SKM-1 treated with dmso at 0.1 percent for 144 hours (cell line): Measurements from ENCODE around the gene INTS15.

Experiments used
- DNase-seq: peaks from one replicate; lab custom pipeline; 2025; ENCODE audit not compliant: unreplicated experiment; lab: John Stamatoyannopoulos, UW

INTS15 gene

DNA sequence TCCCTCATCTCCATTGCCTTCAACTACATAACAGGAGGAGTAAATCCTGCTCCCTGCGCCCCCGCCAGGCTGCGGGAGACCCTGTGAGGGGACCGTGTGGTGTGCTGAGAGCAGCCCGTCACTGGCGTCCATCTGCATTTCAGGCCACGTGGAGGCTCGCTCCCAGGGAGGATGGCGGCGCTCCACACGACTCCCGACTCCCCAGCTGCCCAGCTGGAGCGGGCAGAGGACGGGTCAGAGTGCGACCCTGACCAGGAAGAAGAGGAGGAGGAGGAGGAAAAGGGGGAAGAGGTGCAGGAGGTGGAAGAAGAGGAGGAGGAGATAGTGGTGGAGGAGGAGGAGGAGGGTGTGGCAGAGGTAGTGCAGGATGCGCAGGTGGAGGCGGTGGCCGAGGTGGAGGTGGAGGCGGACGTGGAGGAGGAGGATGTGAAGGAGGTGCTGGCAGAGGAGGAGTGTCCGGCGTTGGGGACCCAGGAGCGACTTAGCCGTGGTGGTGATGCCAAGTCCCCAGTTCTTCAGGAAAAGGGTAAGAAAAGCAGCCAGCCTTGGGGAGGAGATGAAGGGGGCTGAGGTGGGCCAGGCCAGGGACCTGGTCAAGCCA lies 52.5 kb downstream of the INTS15 start:
- DNase-seq = no peak

DNA sequence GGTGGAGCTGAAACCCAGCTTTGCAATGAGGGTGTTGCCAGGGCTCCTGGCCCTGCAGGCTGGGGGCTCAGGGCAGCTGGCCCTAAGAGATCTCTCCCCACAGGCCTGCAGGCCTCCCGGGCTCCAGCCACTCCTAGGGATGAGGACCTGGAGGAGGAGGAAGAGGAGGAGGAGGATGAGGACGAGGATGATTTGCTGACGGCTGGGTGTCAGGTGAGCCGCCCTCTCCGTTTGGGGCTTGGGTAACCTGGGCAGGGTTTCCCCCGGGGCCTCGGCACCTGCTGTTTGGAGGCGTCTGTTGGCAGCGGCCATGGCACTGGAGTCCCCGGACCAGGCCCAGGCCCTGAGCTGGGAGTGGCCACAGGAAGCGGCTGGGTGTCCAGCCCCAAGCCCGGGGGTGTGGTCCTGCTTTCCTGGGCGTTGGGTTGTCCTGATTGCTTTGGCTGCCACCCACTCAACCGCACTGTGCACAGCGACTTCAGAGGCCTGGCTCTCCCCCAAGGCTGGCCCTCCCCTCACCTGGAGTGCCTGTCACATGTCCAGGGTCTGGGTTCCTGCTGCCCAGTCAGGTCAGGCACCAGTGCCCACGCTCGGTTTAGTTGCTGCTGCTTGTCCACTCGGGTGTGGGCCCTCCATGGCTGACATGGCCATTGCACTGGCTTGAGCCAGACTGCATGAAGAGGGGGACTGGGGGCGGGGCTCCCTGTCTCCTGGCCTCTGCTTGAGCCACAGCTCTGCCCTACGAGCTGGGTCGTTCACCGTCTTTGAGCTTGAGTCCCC lies 53.2 kb downstream of the INTS15 start:
- DNase-seq = no peak

DNA sequence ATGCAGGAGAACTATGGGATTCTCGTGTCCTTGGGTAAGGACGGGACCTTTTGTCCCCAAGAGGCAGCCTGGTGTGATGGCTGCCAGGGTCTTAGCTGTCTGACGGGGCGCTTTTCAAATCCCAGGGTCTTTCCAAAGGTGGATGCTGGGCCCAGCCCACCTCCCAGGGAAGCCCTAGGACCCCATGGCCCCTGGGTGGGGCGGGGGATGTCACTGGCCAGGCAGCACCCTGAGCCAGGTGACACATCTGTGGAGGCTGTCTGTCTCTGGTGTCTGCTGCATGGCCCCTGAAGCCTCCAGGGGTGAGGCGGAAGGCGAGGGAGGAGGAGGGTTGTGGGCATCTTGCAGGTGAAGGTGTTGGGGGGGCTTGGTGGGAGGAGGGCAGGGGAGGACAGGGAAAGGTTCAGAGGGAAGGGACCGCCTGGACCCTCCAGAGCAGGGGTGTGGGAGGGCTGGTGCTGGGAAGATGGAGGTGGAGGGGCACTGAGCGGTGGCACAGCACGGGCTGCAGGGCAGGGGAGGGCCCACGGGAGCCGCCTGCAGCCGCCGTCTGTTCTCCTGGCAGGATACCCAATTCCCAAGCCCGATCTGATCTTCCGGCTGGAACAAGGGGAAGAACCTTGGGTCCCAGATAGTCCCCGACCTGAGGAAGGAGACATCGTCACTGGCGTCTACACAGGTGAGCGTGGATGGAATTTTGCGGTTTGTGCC lies 54.2 kb downstream of the INTS15 start:
- no peak for DNase-seq

DNA sequence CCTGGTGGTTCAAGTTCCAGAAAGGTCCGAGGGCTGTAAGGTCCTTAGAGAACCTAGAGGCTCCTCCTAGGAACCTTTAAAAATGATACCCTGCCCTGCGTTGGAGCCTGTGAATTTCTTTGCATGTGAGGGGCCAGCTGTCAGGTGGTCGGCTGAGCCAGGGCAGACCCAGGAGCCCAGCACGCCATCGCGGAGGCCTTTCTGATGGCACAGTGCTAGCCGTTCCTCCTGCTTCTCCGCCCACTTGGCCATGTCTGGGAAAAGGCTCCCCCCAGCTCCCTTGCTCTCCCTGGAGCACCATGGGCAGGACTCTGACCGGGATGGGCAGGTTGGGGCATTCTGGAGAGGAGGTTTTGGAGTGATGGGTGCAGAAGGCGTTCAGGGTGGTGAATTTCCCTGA lies 54.9 kb downstream of the INTS15 start:
- DNase-seq = no peak

DNA sequence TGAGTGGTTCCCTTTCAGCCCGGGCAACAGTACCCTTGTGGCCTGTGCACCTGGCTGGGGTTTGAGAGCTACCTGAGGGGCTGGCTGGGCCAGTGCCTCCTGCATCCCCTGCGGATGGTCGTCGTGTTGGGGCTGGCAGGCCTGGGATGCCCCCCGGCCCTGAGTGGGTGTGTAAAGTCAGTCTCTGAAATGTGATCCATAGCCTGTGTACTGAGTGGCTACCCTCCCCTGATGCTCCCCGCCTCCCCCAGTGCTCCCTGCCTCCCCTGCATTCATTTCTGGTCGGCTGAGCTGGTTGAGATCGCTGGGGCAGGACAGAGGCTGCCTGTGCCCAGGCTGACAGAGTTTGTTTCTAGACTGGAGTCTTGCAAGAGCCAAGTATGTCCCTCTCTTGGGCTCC lies 56.6 kb downstream of the INTS15 start:
- no peak for DNase-seq

DNA sequence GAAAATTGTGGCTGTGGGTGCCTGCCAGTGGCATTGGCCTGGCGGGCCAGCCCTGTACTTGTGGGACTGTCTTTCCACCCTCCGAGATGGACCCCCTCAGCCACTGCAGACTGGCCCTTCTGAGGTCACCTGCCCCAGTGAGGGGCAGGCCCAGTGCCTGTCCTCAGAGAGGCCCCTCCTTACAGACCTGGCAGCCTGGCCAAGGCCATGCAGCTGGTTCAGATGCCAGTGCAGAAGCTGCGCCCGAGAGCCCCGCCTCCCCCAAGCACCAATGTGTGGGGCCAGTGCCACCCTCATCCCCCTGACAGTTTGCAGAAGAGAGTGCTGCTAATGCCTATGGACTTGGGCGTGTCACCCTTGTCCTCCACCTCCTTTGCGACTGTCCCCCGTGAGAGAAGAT lies 57.3 kb downstream of the INTS15 start:
- DNase-seq = no peak

DNA sequence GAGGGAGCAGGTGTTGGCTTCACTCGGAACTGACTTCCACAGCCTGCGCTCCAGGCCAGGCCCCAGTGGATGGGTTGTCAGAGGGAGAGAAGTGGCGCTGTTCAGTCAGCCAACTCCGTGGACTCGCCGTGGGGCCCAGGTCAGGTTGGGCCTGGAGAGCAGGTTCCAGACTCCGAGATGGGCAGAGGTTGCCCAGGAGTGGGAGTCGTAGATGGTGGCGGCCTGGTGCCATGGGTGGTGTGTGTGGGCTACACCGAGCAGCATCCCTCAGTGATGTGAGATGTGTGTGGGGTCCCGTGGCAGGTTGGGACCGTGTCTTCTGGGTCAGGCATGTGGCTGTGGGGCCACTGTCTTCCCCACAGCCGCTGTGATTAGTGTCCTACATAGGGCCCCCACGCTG lies 57.7 kb downstream of the INTS15 start:
- DNase-seq = no peak

DNA sequence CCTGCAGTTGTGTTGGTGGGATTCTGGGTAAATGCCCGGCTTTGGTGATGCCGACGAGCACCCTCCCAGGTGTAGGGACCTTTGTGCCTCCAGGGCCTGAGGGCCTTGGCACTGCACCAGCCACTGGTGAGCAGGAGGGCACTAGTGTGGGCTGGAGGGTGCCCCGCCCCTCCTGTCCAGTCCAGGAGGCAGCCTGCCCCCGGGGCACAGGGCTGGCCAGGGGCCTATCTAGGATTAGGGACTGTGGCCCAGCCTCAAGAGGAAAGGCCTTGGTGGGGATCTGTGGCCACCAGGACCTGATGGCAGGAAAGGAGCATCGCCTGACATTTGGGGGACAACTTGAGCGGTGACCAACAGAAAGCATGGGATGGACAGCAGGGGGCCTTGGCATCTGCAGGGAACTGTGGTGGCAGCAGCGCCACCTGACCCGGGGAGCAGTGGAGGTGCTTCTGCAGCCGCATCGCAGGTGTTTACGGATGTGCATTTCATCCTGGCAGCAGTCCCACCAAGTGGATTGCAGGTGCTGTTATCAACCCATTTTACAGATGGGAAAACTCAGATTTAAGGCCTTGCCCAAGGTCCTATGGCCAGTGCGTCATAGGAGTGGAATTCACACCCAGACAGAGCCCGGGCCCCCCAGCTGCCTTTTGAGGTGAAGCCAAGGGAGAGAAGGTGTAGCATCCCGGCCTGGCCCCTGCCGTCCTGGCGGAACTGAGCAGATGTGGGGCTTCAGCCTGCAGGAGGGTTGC lies 58.4 kb downstream of the INTS15 start:
- no peak for DNase-seq

DNA sequence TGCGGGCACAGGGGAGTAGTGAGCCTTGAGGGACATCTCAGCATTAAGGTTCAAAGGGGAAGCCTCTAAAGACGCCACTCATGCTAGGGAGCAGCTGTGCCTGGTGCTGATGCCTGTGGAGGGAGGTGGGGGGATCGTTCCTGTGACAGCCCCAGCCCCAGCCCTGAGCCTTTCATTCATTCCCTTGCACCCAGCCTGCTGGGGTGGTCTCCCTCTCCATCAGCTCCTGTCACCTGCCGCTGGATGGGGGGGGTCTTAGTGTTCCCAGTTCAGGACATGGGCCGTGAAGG lies 58.9 kb downstream of the INTS15 start:
- DNase-seq = no peak

DNA sequence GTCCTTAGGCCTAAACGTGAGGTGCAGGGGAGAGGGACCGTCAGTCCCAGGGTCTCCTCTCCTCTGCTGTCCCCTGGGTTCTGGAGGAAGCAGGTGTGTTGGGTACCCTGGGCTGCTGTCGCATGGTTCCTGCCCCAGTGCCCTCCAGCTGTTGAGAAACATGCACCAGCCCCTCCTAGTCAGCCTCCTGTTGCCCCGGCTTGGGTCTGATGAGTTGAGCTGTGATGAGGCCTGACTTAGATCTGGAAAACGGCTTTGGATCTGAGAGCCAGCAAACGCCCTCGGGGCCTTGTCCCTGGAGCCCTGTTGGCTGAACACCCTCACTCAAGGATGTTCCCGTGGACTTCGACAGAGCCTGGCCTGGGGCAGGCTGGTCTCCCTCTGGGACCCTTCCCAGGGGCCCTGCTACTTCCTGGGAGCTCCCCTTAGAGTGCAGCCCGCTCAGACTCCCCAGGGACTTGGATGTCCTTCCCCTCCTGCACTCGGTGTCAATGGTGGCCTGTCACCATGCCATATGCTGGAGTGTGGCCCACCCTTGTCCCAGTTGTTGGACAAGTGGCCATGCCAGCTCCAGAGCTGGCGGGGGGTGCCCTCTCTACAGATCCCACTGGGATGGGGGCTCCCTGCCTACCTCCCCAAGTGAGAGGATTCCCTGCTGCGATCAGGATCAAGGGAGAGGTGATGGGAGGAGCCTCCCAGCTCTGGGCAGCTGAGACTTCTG lies 59.6 kb downstream of the INTS15 start:
- no peak for DNase-seq

DNA sequence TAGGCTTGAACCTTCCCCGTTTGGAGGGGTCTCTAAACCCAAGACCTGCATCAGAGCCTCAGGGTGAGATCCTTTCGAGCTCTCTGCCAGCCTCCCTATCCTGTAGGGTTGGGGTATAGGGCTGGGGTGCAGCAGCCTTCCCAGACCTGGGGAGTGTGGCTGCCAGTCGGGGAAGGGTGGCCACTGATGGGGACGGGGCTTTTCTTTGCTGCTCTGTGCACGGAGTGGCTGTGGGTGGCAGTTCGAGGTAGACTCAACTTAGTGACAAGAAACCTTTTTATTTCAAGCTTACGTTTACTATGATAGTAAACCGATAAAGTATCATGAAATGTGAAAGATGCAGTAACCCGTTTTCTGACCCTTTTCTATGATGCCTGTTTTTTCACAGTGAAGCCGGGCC lies 60.3 kb downstream of the INTS15 start:
- DNase-seq = no peak

DNA sequence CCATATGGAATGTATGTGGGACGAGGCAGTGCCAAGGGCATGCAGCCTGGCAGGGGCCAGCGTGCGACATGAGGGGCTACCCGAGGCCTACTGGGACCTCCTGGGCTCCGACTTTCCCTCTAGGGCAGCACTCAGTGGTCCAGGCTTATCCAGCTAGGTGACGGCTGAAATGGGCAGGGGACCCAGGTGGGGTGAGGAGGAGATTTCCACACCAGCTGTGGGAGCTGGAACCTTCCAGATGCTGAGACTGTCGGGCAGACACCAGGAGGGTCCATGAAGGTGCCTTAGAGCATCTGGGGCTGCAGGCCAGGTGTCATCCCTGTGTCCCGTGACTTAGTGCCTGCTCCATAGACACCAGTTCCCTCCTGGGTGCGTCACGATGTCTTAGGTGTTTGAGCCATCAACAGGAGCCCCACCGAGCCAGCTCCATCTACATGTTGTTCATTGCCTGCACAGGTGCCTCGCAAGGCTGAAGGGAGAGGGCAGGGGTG lies 60.7 kb downstream of the INTS15 start:
- no peak for DNase-seq

DNA sequence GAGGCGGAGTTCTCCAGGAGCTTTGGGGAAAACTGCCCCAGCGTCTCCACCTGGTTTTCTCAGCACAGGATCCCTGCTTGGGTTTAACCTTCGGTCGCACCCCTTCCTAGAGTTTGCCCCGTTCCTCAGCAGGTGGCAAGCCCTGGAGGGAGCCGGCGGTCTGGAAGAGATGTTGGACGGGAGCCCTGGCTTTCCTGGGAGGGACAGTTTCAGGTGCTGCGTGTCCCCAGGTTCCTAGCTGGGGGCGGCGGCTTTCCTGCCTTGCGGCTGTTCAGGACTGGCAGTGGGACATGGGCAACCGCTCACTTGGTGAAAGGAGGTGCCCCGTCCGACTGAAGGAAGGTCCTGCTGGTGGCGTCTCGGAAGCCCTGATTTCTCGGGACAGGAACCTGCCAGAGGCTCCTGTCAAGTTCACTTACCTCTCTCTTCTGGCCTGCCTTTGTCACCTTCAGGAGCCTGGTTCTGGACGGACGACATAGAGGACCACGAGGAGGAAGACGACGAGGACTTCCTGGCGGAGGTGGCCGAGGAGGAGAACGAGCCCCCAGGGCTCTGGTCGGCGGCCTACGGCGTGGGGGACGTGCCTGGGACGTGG lies 62.1 kb downstream of the INTS15 start:
- DNase-seq = no peak

DNA sequence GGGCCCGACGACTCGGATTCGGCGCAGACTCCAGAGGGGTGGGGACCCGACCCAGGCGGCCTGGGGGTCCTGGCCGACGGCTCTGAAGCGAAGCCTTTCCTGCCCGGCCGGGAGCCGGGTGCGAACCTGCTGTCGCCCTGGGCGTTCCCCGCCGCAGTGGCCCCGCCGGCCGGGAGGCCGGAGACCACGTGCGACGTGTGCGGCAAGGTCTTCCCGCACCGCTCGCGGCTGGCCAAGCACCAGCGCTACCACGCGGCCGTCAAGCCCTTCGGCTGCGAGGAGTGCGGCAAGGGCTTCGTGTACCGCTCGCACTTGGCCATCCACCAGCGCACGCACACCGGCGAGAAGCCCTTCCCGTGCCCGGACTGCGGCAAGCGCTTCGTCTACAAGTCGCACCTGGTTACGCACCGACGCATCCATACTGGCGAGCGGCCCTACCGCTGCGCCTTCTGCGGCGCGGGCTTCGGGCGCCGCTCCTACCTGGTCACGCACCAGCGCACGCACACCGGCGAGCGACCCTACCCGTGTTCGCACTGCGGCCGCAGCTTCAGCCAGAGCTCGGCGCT lies 62.7 kb downstream of the INTS15 start:
- no peak for DNase-seq

DNA sequence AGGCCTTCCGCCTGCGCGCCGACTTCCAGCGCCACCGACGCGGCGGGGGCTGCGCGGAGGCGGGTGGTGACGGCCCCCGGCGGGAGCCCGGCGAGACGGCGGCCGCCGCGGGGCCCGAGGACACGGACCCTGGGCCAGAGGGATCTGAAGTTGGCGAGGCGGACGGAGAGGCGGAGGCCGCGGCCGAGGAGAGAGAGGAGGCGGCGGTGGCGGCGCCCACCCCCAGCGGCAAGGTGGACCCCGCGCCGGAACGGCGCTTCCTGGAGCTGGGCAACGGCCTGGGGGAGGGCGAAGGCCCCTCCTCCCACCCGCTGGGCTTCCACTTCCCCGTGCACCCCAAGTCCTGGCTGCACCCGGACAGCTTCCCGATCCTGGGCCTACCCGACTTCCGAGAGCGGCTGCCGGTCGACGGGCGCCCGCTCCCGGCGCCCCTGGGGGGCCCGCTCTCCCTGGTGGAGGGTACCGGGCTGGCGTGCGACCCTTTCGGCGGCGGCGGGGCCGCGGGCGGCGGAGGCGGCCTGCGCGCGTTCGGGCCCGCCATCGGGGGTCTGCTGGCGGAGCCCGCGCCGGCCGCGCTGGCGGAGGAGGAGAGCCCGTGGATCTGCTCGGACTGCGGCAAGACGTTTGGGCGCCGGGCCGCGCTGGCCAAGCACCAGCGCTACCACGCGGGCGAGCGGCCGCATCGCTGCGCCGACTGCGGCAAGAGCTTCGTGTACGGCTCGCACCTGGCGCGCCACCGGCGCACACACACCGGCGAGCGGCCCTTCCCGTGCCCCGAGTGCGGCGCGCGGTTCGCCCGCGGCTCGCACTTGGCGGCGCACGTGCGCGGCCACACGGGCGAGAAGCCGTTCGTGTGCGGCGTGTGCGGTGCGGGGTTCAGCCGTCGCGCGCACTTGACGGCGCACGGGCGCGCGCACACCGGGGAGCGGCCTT lies 63.5 kb downstream of the INTS15 start:
- no peak for DNase-seq

DNA sequence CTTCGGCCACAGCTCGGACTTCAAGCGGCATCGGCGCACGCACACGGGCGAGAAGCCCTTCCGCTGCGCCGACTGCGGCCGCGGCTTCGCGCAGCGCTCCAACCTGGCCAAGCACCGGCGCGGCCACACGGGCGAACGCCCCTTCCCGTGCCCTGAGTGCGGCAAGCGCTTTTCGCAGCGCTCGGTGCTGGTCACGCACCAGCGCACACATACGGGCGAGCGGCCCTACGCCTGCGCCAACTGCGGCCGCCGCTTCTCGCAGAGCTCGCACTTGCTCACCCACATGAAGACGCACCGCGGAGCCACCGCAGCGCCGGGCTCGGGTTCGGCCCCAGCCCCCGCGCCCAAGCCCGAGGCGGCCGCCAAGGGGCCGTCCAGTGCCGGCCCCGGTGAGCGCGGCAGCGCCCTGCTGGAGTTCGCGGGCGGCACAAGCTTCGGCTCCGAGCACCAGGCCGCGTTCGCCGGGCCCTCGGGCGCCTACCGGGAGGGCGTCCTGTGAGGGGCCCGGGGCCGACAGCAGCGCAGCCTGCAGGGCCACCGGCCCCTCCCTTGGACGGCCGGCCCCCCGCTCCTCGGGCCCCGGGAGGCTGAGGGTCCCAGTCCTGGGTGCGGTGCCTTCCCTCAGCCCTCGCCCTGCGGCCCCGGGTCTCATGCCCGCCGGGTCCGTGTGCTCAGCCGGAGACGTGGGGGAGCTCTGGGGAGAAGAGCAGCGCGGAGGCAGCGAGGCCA lies 64.5 kb downstream of the INTS15 start:
- no peak for DNase-seq

DNA sequence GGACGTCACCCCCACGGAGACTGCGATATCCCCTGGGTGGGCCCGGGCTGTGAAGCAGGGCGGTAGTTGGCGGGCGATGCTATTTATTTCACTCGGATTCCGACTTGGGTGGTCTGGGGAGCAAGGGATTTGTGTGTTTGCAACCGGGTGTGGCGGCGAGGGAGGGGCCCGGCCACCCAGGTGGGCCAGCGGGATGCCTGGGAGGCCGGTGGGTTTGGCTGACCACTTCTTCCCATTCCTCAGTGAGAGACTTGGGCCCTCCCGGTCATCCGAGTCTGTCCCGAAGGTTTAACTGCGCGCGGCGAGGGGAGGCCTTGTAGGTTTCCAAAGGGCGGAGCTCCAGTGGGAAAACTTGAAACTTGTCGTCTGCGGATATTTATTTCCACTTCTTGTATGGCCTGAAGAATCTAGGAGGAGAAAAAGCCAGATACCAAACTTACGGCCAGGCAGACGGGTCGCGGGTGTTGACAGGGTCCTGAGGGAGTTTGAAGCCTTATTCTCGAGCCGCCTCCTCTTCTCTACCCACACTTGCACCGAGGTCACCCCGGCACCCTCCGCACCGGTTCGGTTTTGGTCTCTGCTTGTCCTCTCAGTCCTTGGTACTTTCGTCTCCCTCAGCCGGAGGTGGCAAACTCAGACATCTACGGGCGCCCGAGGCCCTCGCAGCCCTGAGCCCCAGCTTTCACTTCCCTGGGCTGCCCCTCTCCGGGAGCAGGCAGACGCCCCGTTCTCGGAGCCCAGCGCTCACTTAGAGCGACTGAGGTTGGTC lies 65.2 kb downstream of the INTS15 start:
- DNase-seq = no peak
